ENCODE measurements around the gene TTC27.

Gene TTC27

GRCh38 chr2:32775954-32776353 lies 148.1 kb downstream of the TTC27 start:
- Histone ChIP-seq H3K36me3 (ENCODE audit: insufficient read depth, low read length) (peaks cover 16% of the 10 kb centered on the region), H3K9me3 (ENCODE audit: low read depth, low read length) (0 out of 2 replicates have a peak, but pooled peaks cover 4% of the 10 kb centered on the region), H3K4me3 (no peak overlapping the region), H3K27ac (no peak overlapping the region), H3K9ac (ENCODE audit: insufficient read length) (no peak overlapping the region)
- no peak for TF ChIP-seq POLR2AphosphoS5 (IDR thresholded peaks at IDR 0.05; ENCODE audit: borderline replicate concordance, low read depth, low read length)
- TF ChIP-seq EZH2 (IDR thresholded peaks at IDR 0.05), result no peak
- TF ChIP-seq FOXP2 (optimal IDR thresholded peaks at IDR 0.05; ENCODE audit: control extremely low read depth, extremely low read length, insufficient read depth), result no peak
- no peak for DNase-seq (ENCODE audit: low read depth, low spot score)

DNA sequence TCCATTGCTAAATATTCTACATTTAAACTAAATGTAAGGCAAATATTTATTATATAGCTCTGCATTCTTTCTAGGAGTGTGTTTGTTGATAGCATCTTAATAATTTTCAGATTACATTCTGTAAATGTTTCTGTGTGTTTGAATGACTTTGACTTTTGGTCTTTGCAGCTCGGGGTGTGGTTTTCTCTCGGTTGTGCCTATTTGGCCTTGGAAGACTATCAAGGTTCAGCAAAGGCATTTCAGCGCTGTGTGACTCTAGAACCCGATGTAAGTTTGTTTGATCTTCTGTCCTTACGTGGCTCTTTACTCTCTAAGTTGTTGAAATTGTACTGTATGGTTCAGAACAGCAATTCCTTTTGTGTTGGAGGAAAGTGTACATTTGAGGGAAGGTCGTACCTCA lies 149.9 kb downstream of the TTC27 start:
- no peak overlapping the region for H3K27ac ChIP-seq
- peaks cover 22% of the 10 kb centered on the region for H3K36me3 ChIP-seq (ENCODE audit: insufficient read depth, low read length)
- H3K4me3 ChIP-seq, result no peak overlapping the region
- TF ChIP-seq POLR2AphosphoS5 (IDR thresholded peaks at IDR 0.05; ENCODE audit: borderline replicate concordance, low read depth, low read length), result no peak
- no peak for TF ChIP-seq EZH2 (IDR thresholded peaks at IDR 0.05)
- TF ChIP-seq FOXP2 (optimal IDR thresholded peaks at IDR 0.05; ENCODE audit: control extremely low read depth, extremely low read length, insufficient read depth), result no peak
- 0 out of 2 replicates have a peak, but pooled peaks cover 4% of the 10 kb centered on the region for H3K9me3 ChIP-seq (ENCODE audit: low read depth, low read length)
- DNase-seq (ENCODE audit: low read depth, low spot score), result no peak
- no peak overlapping the region for H3K9ac ChIP-seq (ENCODE audit: insufficient read length)

- Histone ChIP-seq H3K9me3 (ENCODE audit: low read depth, low read length) (0 out of 2 replicates have a peak, but pooled peaks cover 4% of the 10 kb centered on the region), H3K36me3 (ENCODE audit: insufficient read depth, low read length) (peaks cover 22% of the 10 kb centered on the region), H3K4me3 (no peak overlapping the region), H3K9ac (ENCODE audit: insufficient read length) (no peak overlapping the region), H3K27ac (no peak overlapping the region)
- DNase-seq (ENCODE audit: low read depth, low spot score), result no peak
- TF ChIP-seq POLR2AphosphoS5 (IDR thresholded peaks at IDR 0.05; ENCODE audit: borderline replicate concordance, low read depth, low read length), result no peak
- no peak for TF ChIP-seq FOXP2 (optimal IDR thresholded peaks at IDR 0.05; ENCODE audit: control extremely low read depth, extremely low read length, insufficient read depth)
- TF ChIP-seq EZH2 (IDR thresholded peaks at IDR 0.05), result no peak
These were observed 153.1 kb downstream of the TTC27 start for GRCh38 chr2:32780961-32781360.

- no peak overlapping the region for H3K9ac ChIP-seq (ENCODE audit: insufficient read length)
- no peak overlapping the region for H3K27ac ChIP-seq
- no peak for TF ChIP-seq FOXP2 (optimal IDR thresholded peaks at IDR 0.05; ENCODE audit: control extremely low read depth, extremely low read length, insufficient read depth)
- H3K4me3 ChIP-seq, result no peak overlapping the region
- no peak for DNase-seq (ENCODE audit: low read depth, low spot score)
- H3K9me3 ChIP-seq (ENCODE audit: low read depth, low read length), result 0 out of 2 replicates have a peak, but pooled peaks cover 4% of the 10 kb centered on the region
- H3K36me3 ChIP-seq (ENCODE audit: insufficient read depth, low read length), result peaks cover 20% of the 10 kb centered on the region
These were observed 155.6 kb downstream of the TTC27 start for GRCh38 chr2:32783469-32783868.

DNA sequence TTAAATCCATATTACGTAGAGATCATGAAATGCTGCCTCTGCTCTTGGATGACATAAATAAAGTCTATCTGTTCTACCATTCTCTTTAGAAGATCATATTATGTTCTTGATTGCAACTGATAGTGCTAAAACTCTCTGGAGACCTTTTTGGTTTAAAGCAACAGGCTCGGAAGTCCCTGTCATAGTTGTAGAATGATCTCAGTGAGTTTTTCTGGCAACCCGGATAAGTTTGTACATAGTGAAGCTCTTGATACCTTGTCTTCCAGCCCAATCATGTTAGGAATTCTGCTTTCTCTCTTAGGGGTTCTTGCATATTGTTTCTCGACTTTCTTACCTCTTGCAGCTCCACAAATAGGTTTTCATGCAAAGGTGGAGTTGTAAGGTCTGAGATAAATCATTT lies 156.1 kb downstream of the TTC27 start:
- no peak for DNase-seq (ENCODE audit: low read depth, low spot score)
- H3K9ac ChIP-seq (ENCODE audit: insufficient read length), result no peak overlapping the region
- H3K9me3 ChIP-seq (ENCODE audit: low read depth, low read length), result 0 out of 2 replicates have a peak, but pooled peaks cover 4% of the 10 kb centered on the region
- peaks cover 17% of the 10 kb centered on the region for H3K36me3 ChIP-seq (ENCODE audit: insufficient read depth, low read length)
- no peak for TF ChIP-seq FOXP2 (optimal IDR thresholded peaks at IDR 0.05; ENCODE audit: control extremely low read depth, extremely low read length, insufficient read depth)
- no peak for TF ChIP-seq EZH2 (IDR thresholded peaks at IDR 0.05)
- no peak for TF ChIP-seq POLR2AphosphoS5 (IDR thresholded peaks at IDR 0.05; ENCODE audit: borderline replicate concordance, low read depth, low read length)
- H3K4me3 ChIP-seq, result no peak overlapping the region
- no peak overlapping the region for H3K27ac ChIP-seq

DNA sequence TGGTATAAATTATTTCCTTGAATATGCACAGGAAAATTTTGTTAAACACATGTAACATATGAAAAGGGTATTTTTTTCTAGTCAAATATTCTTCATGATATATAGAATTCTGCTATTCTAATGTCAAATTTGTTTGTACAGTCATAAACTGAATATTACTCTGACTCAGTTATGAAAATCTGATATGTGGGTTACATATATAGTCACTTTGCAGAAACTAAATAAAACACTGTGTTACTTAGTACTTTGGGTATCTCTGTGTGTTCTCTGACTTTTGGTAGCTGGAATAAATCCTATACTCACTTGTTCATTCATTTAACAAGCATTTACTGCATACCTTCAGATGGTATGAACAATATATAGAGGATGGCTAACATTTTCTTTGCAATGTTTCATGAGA lies 159.4 kb downstream of the TTC27 start:
- no peak for TF ChIP-seq EZH2 (IDR thresholded peaks at IDR 0.05)
- no peak for TF ChIP-seq FOXP2 (optimal IDR thresholded peaks at IDR 0.05; ENCODE audit: control extremely low read depth, extremely low read length, insufficient read depth)
- no peak for TF ChIP-seq POLR2AphosphoS5 (IDR thresholded peaks at IDR 0.05; ENCODE audit: borderline replicate concordance, low read depth, low read length)
- Histone ChIP-seq H3K27ac (no peak overlapping the region), H3K9ac (ENCODE audit: insufficient read length) (no peak overlapping the region), H3K36me3 (ENCODE audit: insufficient read depth, low read length) (no peaks in the 10 kb centered on the region; the same call in 1 of the 2 replicates), H3K4me3 (no peak overlapping the region), H3K9me3 (ENCODE audit: low read depth, low read length) (no peaks in the 10 kb centered on the region)
- no peak for DNase-seq (ENCODE audit: low read depth, low spot score)

DNA sequence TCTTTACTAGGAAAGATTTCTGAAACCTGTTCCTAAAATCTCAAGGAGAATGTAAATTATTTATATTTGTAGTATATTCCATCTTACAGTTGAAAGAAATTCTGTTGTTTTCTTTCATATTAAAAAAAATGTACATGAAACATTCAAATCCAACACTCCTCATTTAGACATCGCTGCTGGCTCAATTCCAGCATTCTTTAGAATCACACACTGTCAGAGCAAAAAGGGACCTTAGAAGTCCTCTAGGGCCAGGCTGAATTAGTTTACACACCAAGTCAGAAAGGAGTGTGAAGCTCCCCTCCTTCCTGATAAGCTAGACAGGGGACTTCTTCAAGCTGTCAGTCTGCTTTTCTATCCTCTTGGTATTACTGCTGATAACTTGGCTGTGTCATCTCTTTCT lies 160.3 kb downstream of the TTC27 start:
- Histone ChIP-seq H3K9ac (ENCODE audit: insufficient read length) (no peak overlapping the region), H3K36me3 (ENCODE audit: insufficient read depth, low read length) (peaks cover 8% of the 10 kb centered on the region), H3K27ac (no peak overlapping the region), H3K4me3 (no peak overlapping the region), H3K9me3 (ENCODE audit: low read depth, low read length) (0 out of 2 replicates have a peak, but pooled peaks cover 4% of the 10 kb centered on the region)
- DNase-seq (ENCODE audit: low read depth, low spot score), result no peak
- no peak for TF ChIP-seq EZH2 (IDR thresholded peaks at IDR 0.05)
- no peak for TF ChIP-seq FOXP2 (optimal IDR thresholded peaks at IDR 0.05; ENCODE audit: control extremely low read depth, extremely low read length, insufficient read depth)
- no peak for TF ChIP-seq POLR2AphosphoS5 (IDR thresholded peaks at IDR 0.05; ENCODE audit: borderline replicate concordance, low read depth, low read length)

DNA sequence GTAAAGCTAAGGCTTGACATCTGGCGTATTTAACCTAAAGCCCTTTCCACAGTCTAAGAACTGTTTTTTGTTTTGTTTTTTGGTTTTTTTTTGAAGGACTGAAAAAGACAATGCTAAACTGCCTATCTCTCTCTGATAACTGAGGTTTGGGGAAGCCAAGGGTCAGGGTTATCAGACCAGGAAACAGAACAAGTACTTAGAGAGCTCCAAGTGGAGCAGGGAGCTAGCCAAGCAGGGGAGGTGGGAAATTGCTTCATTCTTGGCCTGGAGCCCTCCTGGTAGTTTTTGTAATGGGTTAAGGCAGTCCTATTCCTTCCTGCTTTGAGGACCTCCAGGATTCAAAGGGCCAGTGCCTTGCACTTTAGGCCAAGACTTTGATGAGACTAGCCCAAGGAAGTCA lies 164.6 kb downstream of the TTC27 start:
- peaks cover 8% of the 10 kb centered on the region; the same call in 1 of the 2 replicates for H3K36me3 ChIP-seq (ENCODE audit: insufficient read depth, low read length)
- no peak for DNase-seq (ENCODE audit: low read depth, low spot score)
- TF ChIP-seq POLR2AphosphoS5 (IDR thresholded peaks at IDR 0.05; ENCODE audit: borderline replicate concordance, low read depth, low read length) (no peak), EZH2 (IDR thresholded peaks at IDR 0.05) (no peak), FOXP2 (optimal IDR thresholded peaks at IDR 0.05; ENCODE audit: control extremely low read depth, extremely low read length, insufficient read depth) (no peak)
- no peak overlapping the region for H3K4me3 ChIP-seq
- H3K27ac ChIP-seq, result no peak overlapping the region
- no peak overlapping the region for H3K9ac ChIP-seq (ENCODE audit: insufficient read length)
- H3K9me3 ChIP-seq (ENCODE audit: low read depth, low read length), result 0 out of 2 replicates have a peak, but pooled peaks cover 4% of the 10 kb centered on the region

DNA sequence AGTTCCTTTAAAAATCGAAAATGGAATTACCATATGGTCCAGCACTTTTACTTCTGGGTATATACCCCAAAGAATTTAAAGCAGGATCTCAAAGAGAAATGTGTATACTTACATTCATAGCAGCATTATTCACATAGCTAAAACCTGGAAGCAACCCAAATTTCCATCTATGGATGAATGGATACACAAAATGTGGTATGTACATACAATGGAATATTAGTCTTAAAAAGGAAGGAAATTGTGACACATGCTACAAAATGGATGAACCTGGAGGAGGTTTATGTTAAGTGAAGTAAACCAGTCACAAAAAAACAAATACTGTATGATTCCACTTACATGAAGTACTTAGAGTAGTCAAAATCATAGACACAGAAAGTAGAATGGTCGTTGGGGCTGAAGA lies 171.0 kb downstream of the TTC27 start:
- Histone ChIP-seq H3K4me3 (no peak overlapping the region), H3K9ac (ENCODE audit: insufficient read length) (no peak overlapping the region), H3K36me3 (ENCODE audit: insufficient read depth, low read length) (no peaks in the 10 kb centered on the region), H3K9me3 (ENCODE audit: low read depth, low read length) (no peaks in the 10 kb centered on the region), H3K27ac (no peak overlapping the region)
- no peak for TF ChIP-seq EZH2 (IDR thresholded peaks at IDR 0.05)
- TF ChIP-seq FOXP2 (optimal IDR thresholded peaks at IDR 0.05; ENCODE audit: control extremely low read depth, extremely low read length, insufficient read depth), result no peak
- TF ChIP-seq POLR2AphosphoS5 (IDR thresholded peaks at IDR 0.05; ENCODE audit: borderline replicate concordance, low read depth, low read length), result no peak
- no peak for DNase-seq (ENCODE audit: low read depth, low spot score)
